ENCODE results near the gene GRIK4. TPM values are rescaled to one million over a fixed set of nuclear protein-coding genes. Genes with fewer than 3 reads are reported as not detected.
A peak's percentile ranks its signal among the peaks of the same experiment; 100 is the strongest.

GRIK4 gene
- total and polyA plus RNA-seq, 4 donors, result 0.41 to 4.9 (median 1.7) TPM

DNA sequence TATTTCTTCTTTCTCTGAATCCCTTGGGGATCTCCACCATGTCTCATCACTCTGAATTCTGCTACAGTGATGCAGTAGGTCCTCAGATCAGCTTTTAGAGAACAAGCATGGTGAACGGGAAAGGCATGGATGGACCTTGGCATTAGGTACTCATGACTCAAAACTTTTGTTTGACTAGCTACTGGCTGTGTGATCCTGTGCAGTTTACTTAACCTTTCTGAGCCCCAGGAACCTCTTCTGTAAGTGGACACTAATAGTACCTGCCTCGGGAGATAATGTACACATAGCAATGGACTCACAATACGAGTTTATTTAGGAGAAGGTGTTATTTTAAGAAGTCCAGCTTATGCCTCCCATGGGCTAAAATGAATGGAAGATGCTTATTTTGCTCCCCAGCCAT lies 327.7 kb downstream of the GRIK4 start:
- Histone ChIP-seq H3K36me3 (ENCODE audit: control insufficient read depth in 4 of 4, insufficient read depth in 4 of 4, low read length in 4 of 4) (no peaks in the 10 kb centered on the region), H3K4me3 (no peak overlapping the region), H3K9ac (ENCODE audit: insufficient read depth in 1 of 2, low read length in 2 of 2) (no peak overlapping the region), H3K9me3 (ENCODE audit: control insufficient read depth in 4 of 4, insufficient read depth in 3 of 4, low read length in 3 of 4) (no peaks in the 10 kb centered on the region), H3K27ac (ENCODE audit: low read depth in 1 of 2, low read length in 1 of 2) (no peak overlapping the region), H3K27me3 (ENCODE audit: control insufficient read depth in 3 of 3, insufficient read depth in 3 of 3, low read length in 2 of 3) (no peaks in the 10 kb centered on the region), H3K4me1 (ENCODE audit: control insufficient read depth in 5 of 5, insufficient read depth in 5 of 5, low read length in 5 of 5) (peaks cover 0 to 8% (median 0%) of the 10 kb centered on the region in 5 donors)
- DNase-seq (no peak), ATAC-seq (ENCODE audit: insufficient read depth, low FRiP score) (no peak)
- WGBS, 2 donors, result 70 to 88% methylated on average over 3 of the region's 3 CpGs
- TF ChIP-seq CTCF (IDR thresholded peaks at IDR 0.05; ENCODE audit: control extremely low read depth, extremely low read depth), result no peak

DNA sequence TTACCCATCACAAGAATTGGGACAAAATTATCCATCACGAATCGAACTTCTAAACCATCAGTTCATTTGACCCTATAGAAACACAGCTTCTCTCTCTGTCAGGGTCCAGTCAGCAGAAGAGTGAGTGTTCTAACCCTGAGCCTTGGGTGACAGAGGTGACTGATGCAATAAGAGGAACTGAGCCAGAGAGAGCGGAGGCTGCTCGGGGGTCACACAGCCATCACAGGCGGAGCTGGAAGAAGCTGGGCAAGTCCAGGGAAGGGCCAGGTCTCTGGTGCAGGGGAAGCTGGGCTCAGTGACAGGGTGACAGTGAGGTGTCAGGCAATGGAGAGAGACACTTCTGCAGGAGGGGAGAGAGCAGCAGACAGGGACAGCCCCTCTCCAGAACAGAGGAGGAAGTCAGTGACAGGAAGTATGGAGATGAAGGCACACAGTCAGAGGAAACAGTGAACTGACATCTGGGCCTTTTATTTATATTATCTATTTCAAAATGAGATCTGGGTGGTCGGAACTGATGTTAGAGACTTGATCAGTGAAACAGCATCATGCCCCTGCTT lies 328.4 kb downstream of the GRIK4 start:
- ATAC-seq (ENCODE audit: insufficient read depth, low FRiP score), result no peak
- Histone ChIP-seq H3K36me3 (ENCODE audit: control insufficient read depth in 4 of 4, insufficient read depth in 4 of 4, low read length in 4 of 4) (no peaks in the 10 kb centered on the region), H3K9me3 (ENCODE audit: control insufficient read depth in 4 of 4, insufficient read depth in 3 of 4, low read length in 3 of 4) (no peaks in the 10 kb centered on the region), H3K27ac (ENCODE audit: low read depth in 1 of 2, low read length in 1 of 2) (no peak overlapping the region), H3K9ac (ENCODE audit: insufficient read depth in 1 of 2, low read length in 2 of 2) (no peak overlapping the region), H3K4me1 (ENCODE audit: control insufficient read depth in 5 of 5, insufficient read depth in 5 of 5, low read length in 5 of 5) (peaks cover 0 to 8% (median 0%) of the 10 kb centered on the region in 5 donors), H3K27me3 (ENCODE audit: control insufficient read depth in 3 of 3, insufficient read depth in 3 of 3, low read length in 2 of 3) (no peaks in the 10 kb centered on the region), H3K4me3 (no peak overlapping the region)
- DNase-seq, result peak in 1 of 3 donors; percentile 34
- no peak for TF ChIP-seq CTCF (IDR thresholded peaks at IDR 0.05; ENCODE audit: control extremely low read depth, extremely low read depth)
- WGBS, 2 donors, result 50 to 63% methylated on average over 6 of the region's 6 CpGs

DNA sequence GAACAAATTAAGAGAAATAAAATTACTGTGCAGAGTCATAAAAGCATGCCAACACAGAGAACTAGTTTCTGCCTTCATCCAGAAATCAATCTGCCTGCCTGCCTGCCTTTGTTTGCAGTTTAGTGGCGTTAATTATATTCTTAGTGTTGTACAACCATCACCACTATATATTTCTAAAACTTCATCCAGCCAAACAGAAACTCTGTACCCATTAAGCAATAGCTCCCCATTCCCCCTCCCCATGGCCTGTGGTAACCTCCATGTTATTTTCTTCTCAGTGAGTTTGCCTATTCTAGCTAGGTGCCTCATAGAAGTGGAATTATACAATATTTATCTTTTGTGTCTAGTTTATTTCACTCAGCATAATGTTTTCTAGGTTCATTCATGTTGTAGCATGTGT lies 329.1 kb downstream of the GRIK4 start:
- ATAC-seq (ENCODE audit: insufficient read depth, low FRiP score) (no peak), DNase-seq (no peak)
- no peak overlapping the region for H3K27ac ChIP-seq (ENCODE audit: low read depth in 1 of 2, low read length in 1 of 2)
- no peak overlapping the region for H3K9ac ChIP-seq (ENCODE audit: insufficient read depth in 1 of 2, low read length in 2 of 2)
- TF ChIP-seq CTCF (IDR thresholded peaks at IDR 0.05; ENCODE audit: control extremely low read depth, extremely low read depth), result no peak
- H3K4me3 ChIP-seq, result no peak overlapping the region
- H3K4me1 ChIP-seq (ENCODE audit: control insufficient read depth in 5 of 5, insufficient read depth in 5 of 5, low read length in 5 of 5), result peaks cover 0 to 8% (median 0%) of the 10 kb centered on the region in 5 donors
- no peaks in the 10 kb centered on the region for H3K27me3 ChIP-seq (ENCODE audit: control insufficient read depth in 3 of 3, insufficient read depth in 3 of 3, low read length in 2 of 3)
- H3K9me3 ChIP-seq (ENCODE audit: control insufficient read depth in 4 of 4, insufficient read depth in 3 of 4, low read length in 3 of 4), result no peaks in the 10 kb centered on the region
- no peaks in the 10 kb centered on the region for H3K36me3 ChIP-seq (ENCODE audit: control insufficient read depth in 4 of 4, insufficient read depth in 4 of 4, low read length in 4 of 4)
- 86 to 92% methylated on average over 1 of the region's 1 CpG for WGBS, 2 donors

GRCh38 chr11:120841074-120841473 lies 329.5 kb downstream of the GRIK4 start:
- no peak for ATAC-seq (ENCODE audit: insufficient read depth, low FRiP score)
- DNase-seq, result no peak
- Histone ChIP-seq H3K9me3 (ENCODE audit: control insufficient read depth in 4 of 4, insufficient read depth in 3 of 4, low read length in 3 of 4) (no peaks in the 10 kb centered on the region), H3K27me3 (ENCODE audit: control insufficient read depth in 3 of 3, insufficient read depth in 3 of 3, low read length in 2 of 3) (no peaks in the 10 kb centered on the region), H3K36me3 (ENCODE audit: control insufficient read depth in 4 of 4, insufficient read depth in 4 of 4, low read length in 4 of 4) (peaks cover 0 to 3% (median 0%) of the 10 kb centered on the region in 4 donors), H3K9ac (ENCODE audit: insufficient read depth in 1 of 2, low read length in 2 of 2) (no peak overlapping the region), H3K27ac (ENCODE audit: low read depth in 1 of 2, low read length in 1 of 2) (no peak overlapping the region), H3K4me3 (no peak overlapping the region), H3K4me1 (ENCODE audit: control insufficient read depth in 5 of 5, insufficient read depth in 5 of 5, low read length in 5 of 5) (peaks cover 0 to 8% (median 0%) of the 10 kb centered on the region in 5 donors)
- WGBS, 2 donors, result 48 to 64% methylated on average over 2 of the region's 2 CpGs
- TF ChIP-seq CTCF (IDR thresholded peaks at IDR 0.05; ENCODE audit: control extremely low read depth, extremely low read depth), result no peak

Measured in lung (tissue), 12 donors.